Muscle layer of colon (tissue), 2 donors: ENCODE results near the gene PNKD.

Experiments
- H3K27ac ChIP-seq: one replicate; pipeline ENCODE4 v1.7.0; 2013; ENCODE audit warnings: low read depth, mild to moderate bottlenecking, low read length, moderate library complexity
- H3K27me3 ChIP-seq, 2 donors: one replicate each; pipeline ENCODE4 v1.7.0; 2013; ENCODE audit warnings: low read length in 2 of 2, mild to moderate bottlenecking in 2 of 2; ENCODE audit not compliant: insufficient read depth in 2 of 2, control insufficient read depth in 1 of 2
- H3K36me3 ChIP-seq: one replicate; pipeline ENCODE4 v1.7.0; 2013; ENCODE audit warnings: mild to moderate bottlenecking, low read length; ENCODE audit not compliant: insufficient read depth
- H3K4me1 ChIP-seq: one replicate; pipeline ENCODE4 v1.7.0; 2013; ENCODE audit warnings: mild to moderate bottlenecking, low read length; ENCODE audit not compliant: insufficient read depth
- H3K4me3 ChIP-seq, 2 donors: one replicate each; pipeline ENCODE4 v1.7.0; 2013; ENCODE audit warnings: low read length in 2 of 2, low read depth in 1 of 2, mild to moderate bottlenecking in 1 of 2, moderate library complexity in 1 of 2
- H3K9ac ChIP-seq: one replicate; pipeline ENCODE4 v1.7.0; 2013; ENCODE audit warnings: low read length
- H3K9me3 ChIP-seq: one replicate; pipeline ENCODE4 v1.7.0; 2013; ENCODE audit warnings: mild to moderate bottlenecking, low read length
- donor health status: abdominal sarcoma.
- donor health status: Adenocarcinoma of cecum.

Gene PNKD

GRCh38 chr2:218235017-218235416 lies 35.3 kb upstream of the PNKD start:
- Histone ChIP-seq H3K27me3 (no peaks in the 10 kb centered on the region), H3K4me3 (no peak overlapping the region), H3K9ac (no peak overlapping the region), H3K27ac (no peak overlapping the region), H3K36me3 (peaks cover 62% of the 10 kb centered on the region), H3K9me3 (no peaks in the 10 kb centered on the region), H3K4me1 (peaks cover 17% of the 10 kb centered on the region)

GRCh38 chr2:218236829-218237228 lies 33.5 kb upstream of the PNKD start:
- Histone ChIP-seq H3K4me3 (no peak overlapping the region), H3K27me3 (no peaks in the 10 kb centered on the region), H3K9me3 (no peaks in the 10 kb centered on the region), H3K27ac (no peak overlapping the region), H3K4me1 (peaks cover 5% of the 10 kb centered on the region), H3K36me3 (peaks cover 60% of the 10 kb centered on the region), H3K9ac (no peak overlapping the region)

GRCh38 chr2:218238887-218239286 lies 31.4 kb upstream of the PNKD start:
- Histone ChIP-seq H3K27ac (no peak overlapping the region), H3K9me3 (no peaks in the 10 kb centered on the region), H3K4me1 (peaks cover 7% of the 10 kb centered on the region), H3K9ac (no peak overlapping the region), H3K36me3 (peaks cover 79% of the 10 kb centered on the region), H3K4me3 (no peak overlapping the region), H3K27me3 (no peaks in the 10 kb centered on the region)

GRCh38 chr2:218244204-218244603 lies 26.1 kb upstream of the PNKD start:
- peaks cover 18% of the 10 kb centered on the region for H3K4me1 ChIP-seq
- H3K9ac ChIP-seq, result no peak overlapping the region
- H3K9me3 ChIP-seq, result no peaks in the 10 kb centered on the region
- peaks cover 89% of the 10 kb centered on the region for H3K36me3 ChIP-seq
- no peak overlapping the region for H3K27ac ChIP-seq
- no peaks in the 10 kb centered on the region for H3K27me3 ChIP-seq
- H3K4me3 ChIP-seq, result no peak overlapping the region

GRCh38 chr2:218244665-218245064 lies 25.7 kb upstream of the PNKD start:
- peaks cover 89% of the 10 kb centered on the region for H3K36me3 ChIP-seq
- H3K4me3 ChIP-seq, result no peak overlapping the region
- no peaks in the 10 kb centered on the region for H3K9me3 ChIP-seq
- H3K27me3 ChIP-seq, result no peaks in the 10 kb centered on the region
- peaks cover 18% of the 10 kb centered on the region for H3K4me1 ChIP-seq
- H3K9ac ChIP-seq, result no peak overlapping the region
- no peak overlapping the region for H3K27ac ChIP-seq

- H3K27ac ChIP-seq, result no peak overlapping the region
- peaks cover 89% of the 10 kb centered on the region for H3K36me3 ChIP-seq
- no peak overlapping the region for H3K4me3 ChIP-seq
- no peaks in the 10 kb centered on the region for H3K27me3 ChIP-seq
- peaks cover 18% of the 10 kb centered on the region for H3K4me1 ChIP-seq
- no peaks in the 10 kb centered on the region for H3K9me3 ChIP-seq
- H3K9ac ChIP-seq, result no peak overlapping the region
Measured at GRCh38 chr2:218245214-218245613, 25.1 kb upstream of the PNKD start.

- H3K9me3 ChIP-seq, result no peaks in the 10 kb centered on the region
- H3K4me3 ChIP-seq, result no peak overlapping the region
- H3K4me1 ChIP-seq, result peaks cover 3% of the 10 kb centered on the region
- H3K27ac ChIP-seq, result no peak overlapping the region
- no peaks in the 10 kb centered on the region for H3K27me3 ChIP-seq
- H3K36me3 ChIP-seq, result peaks cover 93% of the 10 kb centered on the region
- no peak overlapping the region for H3K9ac ChIP-seq
Measured at GRCh38 chr2:218249691-218250090, 20.6 kb upstream of the PNKD start.

- H3K9ac ChIP-seq, result no peak overlapping the region
- H3K36me3 ChIP-seq, result peaks cover 84% of the 10 kb centered on the region
- H3K27me3 ChIP-seq, result no peaks in the 10 kb centered on the region
- H3K9me3 ChIP-seq, result no peaks in the 10 kb centered on the region
- no peaks in the 10 kb centered on the region for H3K4me1 ChIP-seq
- H3K27ac ChIP-seq, result no peak overlapping the region
- no peak overlapping the region for H3K4me3 ChIP-seq
Measured at GRCh38 chr2:218252509-218253231, 17.6 kb upstream of the PNKD start.

- H3K27me3 ChIP-seq, result no peaks in the 10 kb centered on the region
- H3K9me3 ChIP-seq, result no peaks in the 10 kb centered on the region
- H3K9ac ChIP-seq, result no peak overlapping the region
- H3K4me3 ChIP-seq, result no peak overlapping the region
- peaks cover under 1% of the 10 kb centered on the region for H3K4me1 ChIP-seq
- no peak overlapping the region for H3K27ac ChIP-seq
- peaks cover 79% of the 10 kb centered on the region for H3K36me3 ChIP-seq
Measured at GRCh38 chr2:218253232-218253625, 17.1 kb upstream of the PNKD start.

GRCh38 chr2:218255446-218255845 lies 14.9 kb upstream of the PNKD start:
- H3K36me3 ChIP-seq, result peaks cover 58% of the 10 kb centered on the region
- H3K4me3 ChIP-seq, result no peak overlapping the region
- no peaks in the 10 kb centered on the region for H3K9me3 ChIP-seq
- no peak overlapping the region for H3K27ac ChIP-seq
- no peaks in the 10 kb centered on the region for H3K27me3 ChIP-seq
- H3K9ac ChIP-seq, result no peak overlapping the region
- H3K4me1 ChIP-seq, result peaks cover 21% of the 10 kb centered on the region

GRCh38 chr2:218256612-218257350 lies 13.5 kb upstream of the PNKD start:
- no peak overlapping the region for H3K9ac ChIP-seq
- H3K9me3 ChIP-seq, result no peaks in the 10 kb centered on the region
- H3K4me1 ChIP-seq, result peaks cover 35% of the 10 kb centered on the region
- H3K4me3 ChIP-seq, result no peak overlapping the region
- H3K36me3 ChIP-seq, result peaks cover 45% of the 10 kb centered on the region
- no peak overlapping the region for H3K27ac ChIP-seq
- H3K27me3 ChIP-seq, result no peaks in the 10 kb centered on the region
